Measurements from ENCODE around the gene OR52H1. TPM values are rescaled to one million over a fixed set of nuclear protein-coding genes. Genes with fewer than 3 reads are reported as not detected.

OR52H1 gene
- total RNA-seq: 0.26 TPM in 1 of 2 replicates, not detected in the other
- long read RNA-seq: 0 reads

- TF ChIP-seq CTCF (IDR thresholded peaks at IDR 0.05; ENCODE audit: unreplicated experiment): no peak
- Mint-ChIP-seq H3K9me3 (ENCODE audit: low read depth) (no peaks in the 10 kb centered on the region), H3K4me3 (ENCODE audit: low read depth) (no peak within 1 kb of the TSS), H3K36me3 (ENCODE audit: insufficient read depth) (no peaks in the 10 kb centered on the region), H3K27ac (no peak within 1 kb of the TSS), H3K4me1 (ENCODE audit: low read depth) (no peaks in the 10 kb centered on the region), H3K27me3 (no peaks in the 10 kb centered on the region)
- no peak for DNase-seq (ENCODE audit: low spot score, unreplicated experiment)
These were observed at the start of gene OR52H1 for GRCh38 chr11:5548440-5548839. Gene OR52H1, minus strand, starts transcription at chr11:5548540. Its CDS starts 3,035 bp downstream, at chr11:5545505.

- DNase-seq (ENCODE audit: low spot score, unreplicated experiment): no peak
- Mint-ChIP-seq H3K36me3 (ENCODE audit: insufficient read depth) (no peaks in the 10 kb centered on the region), H3K4me3 (ENCODE audit: low read depth) (no peak overlapping the region), H3K9me3 (ENCODE audit: low read depth) (no peaks in the 10 kb centered on the region), H3K27ac (no peak overlapping the region), H3K4me1 (ENCODE audit: low read depth) (peaks cover 8% of the 10 kb centered on the region), H3K27me3 (no peaks in the 10 kb centered on the region)
- no peak for TF ChIP-seq CTCF (IDR thresholded peaks at IDR 0.05; ENCODE audit: unreplicated experiment)
These were observed 49.6 kb upstream of the OR52H1 start for GRCh38 chr11:5597953-5598352.

GRCh38 chr11:5596607-5597201 lies 48.4 kb upstream of the OR52H1 start, which contains the start of gene TRIM6:
Gene TRIM6, plus strand, starts transcription at chr11:5596637. Its CDS starts 261 bp downstream, at chr11:5596898.
- peaks cover 8% of the 10 kb centered on the region for H3K4me1 Mint-ChIP-seq (ENCODE audit: low read depth)
- H3K9me3 Mint-ChIP-seq (ENCODE audit: low read depth): no peaks in the 10 kb centered on the region
- H3K36me3 Mint-ChIP-seq (ENCODE audit: insufficient read depth): no peaks in the 10 kb centered on the region
- DNase-seq (ENCODE audit: low spot score, unreplicated experiment): peak; percentile 33
- H3K4me3 Mint-ChIP-seq (ENCODE audit: low read depth): peak within 1 kb of the TSS; percentile 84
- TF ChIP-seq CTCF (IDR thresholded peaks at IDR 0.05; ENCODE audit: unreplicated experiment): no peak
- no peaks in the 10 kb centered on the region for H3K27me3 Mint-ChIP-seq
- peak within 1 kb of the TSS; percentile 86 for H3K27ac Mint-ChIP-seq

GRCh38 chr11:5593146-5593545 lies 44.8 kb upstream of the OR52H1 start:
- H3K9me3 Mint-ChIP-seq (ENCODE audit: low read depth): peaks cover 5% of the 10 kb centered on the region
- no peak overlapping the region for H3K4me3 Mint-ChIP-seq (ENCODE audit: low read depth)
- peaks cover 8% of the 10 kb centered on the region for H3K4me1 Mint-ChIP-seq (ENCODE audit: low read depth)
- H3K27me3 Mint-ChIP-seq: no peaks in the 10 kb centered on the region
- no peak for TF ChIP-seq CTCF (IDR thresholded peaks at IDR 0.05; ENCODE audit: unreplicated experiment)
- peaks cover 4% of the 10 kb centered on the region for H3K36me3 Mint-ChIP-seq (ENCODE audit: insufficient read depth)
- DNase-seq (ENCODE audit: low spot score, unreplicated experiment): no peak
- H3K27ac Mint-ChIP-seq: no peak overlapping the region

- no peak for TF ChIP-seq CTCF (IDR thresholded peaks at IDR 0.05; ENCODE audit: unreplicated experiment)
- no peaks in the 10 kb centered on the region for H3K27me3 Mint-ChIP-seq
- H3K9me3 Mint-ChIP-seq (ENCODE audit: low read depth): peaks cover 5% of the 10 kb centered on the region
- no peak overlapping the region for H3K4me3 Mint-ChIP-seq (ENCODE audit: low read depth)
- H3K4me1 Mint-ChIP-seq (ENCODE audit: low read depth): peaks cover 5% of the 10 kb centered on the region
- no peak overlapping the region for H3K27ac Mint-ChIP-seq
- no peak for DNase-seq (ENCODE audit: low spot score, unreplicated experiment)
- peaks cover 4% of the 10 kb centered on the region for H3K36me3 Mint-ChIP-seq (ENCODE audit: insufficient read depth)
These were observed 44.3 kb upstream of the OR52H1 start for GRCh38 chr11:5592615-5593014.

Measured in progenitor cell of endocrine pancreas (in vitro differentiated cells).